Endodermal cell (in vitro differentiated cells): ENCODE results near the gene MLXIP. TPM values are rescaled to one million over a fixed set of nuclear protein-coding genes. Genes with fewer than 3 reads are reported as not detected.

ENCODE experiments used
- DNase-seq: peaks from one replicate; pipeline ENCODE4 v3.0.0-alpha.2; 2017
- H3K27ac ChIP-seq: 2 replicates; pipeline ENCODE4 v1.5.1; 2013; ENCODE audit warnings: mild to moderate bottlenecking, low read depth, low read length, moderate library complexity
- H3K27me3 ChIP-seq: 2 replicates; pipeline ENCODE4 v1.6.1; 2013; ENCODE audit warnings: mild to moderate bottlenecking, low read length, moderate library complexity; ENCODE audit not compliant: insufficient read depth, control insufficient read depth, poor library complexity, severe bottlenecking
- H3K36me3 ChIP-seq: 2 replicates; pipeline ENCODE4 v1.7.0; 2013; ENCODE audit warnings: mild to moderate bottlenecking, low read length, moderate library complexity; ENCODE audit not compliant: control insufficient read depth, insufficient read depth
- H3K4me1 ChIP-seq: one replicate; pipeline ENCODE4 v1.7.0; 2013; ENCODE audit warnings: low read length; ENCODE audit not compliant: control insufficient read depth, insufficient read depth
- H3K4me3 ChIP-seq: 2 replicates; pipeline ENCODE4 v1.5.1; 2013; ENCODE audit warnings: mild to moderate bottlenecking, low read length, moderate library complexity
- H3K9ac ChIP-seq: 2 replicates; pipeline ENCODE4 v1.6.1; 2013; ENCODE audit warnings: mild to moderate bottlenecking, low read length, moderate library complexity; ENCODE audit not compliant: poor library complexity, severe bottlenecking; ENCODE audit errors: extremely low read depth
- H3K9me3 ChIP-seq: 2 replicates; pipeline ENCODE4 v1.6.1; 2013; ENCODE audit warnings: mild to moderate bottlenecking, low read length, moderate library complexity; ENCODE audit not compliant: control insufficient read depth
- H3K27ac Mint-ChIP-seq: 2 replicates; pipeline ENCODE4 v1.8.0; 2020; ENCODE audit warnings: mixed read lengths
- H3K27me3 Mint-ChIP-seq: 2 replicates; pipeline ENCODE4 v1.8.0; 2021; ENCODE audit warnings: mild to moderate bottlenecking, mixed read lengths; ENCODE audit not compliant: insufficient read depth
- H3K36me3 Mint-ChIP-seq: 2 replicates; pipeline ENCODE4 v1.8.0; 2020; ENCODE audit warnings: low read depth, mixed read lengths
- H3K4me1 Mint-ChIP-seq: 2 replicates; pipeline ENCODE4 v1.8.0; 2020; ENCODE audit warnings: mixed read lengths
- H3K4me3 Mint-ChIP-seq: 2 replicates; pipeline ENCODE4 v1.8.0; 2020; ENCODE audit warnings: mild to moderate bottlenecking, moderate library complexity, mixed read lengths
- H3K9me3 Mint-ChIP-seq: 2 replicates; pipeline ENCODE4 v1.8.0; 2020; ENCODE audit warnings: mild to moderate bottlenecking, mixed read lengths
- WGBS, 2 experiments: methylation state at CpG; one replicate each; pipeline versions ENCODE4 v1.1.5 to v1.1.7; 2013; ENCODE audit warnings: missing lambda C conversion rate in 2 of 2, mixed read lengths in 1 of 2; ENCODE audit not compliant: insufficient coverage in 1 of 2, insufficient read length in 1 of 2; 5-methylcytosine and 5-hydroxymethylcytosine counted together
- total RNA-seq, 2 donors: library from RNA; stranded (reverse); fragmentation: NEBNext Ultra II Directional in 1 of 2; extraction: Animal tissue kit (Norgen Biotek cat#: 25700) in 1 of 2; gene quantifications; 2 replicates in 1 of 2; 3 replicates in 1 of 2; pipeline ENCODE4 v1.2.1, GENCODE V29; 2021
- TF ChIP-seq, protein P1 (sequence below): fragments of 200-600 bp; sonication (generic); conservative IDR thresholded peaks from 2 replicates; pipeline ENCODE4 v1.5.0; 2021; ENCODE audit warnings: antibody characterized with exemption, mild to moderate bottlenecking

Gene MLXIP
- total RNA-seq, 2 donors from 2014 or later: 27.4 to 32.2 TPM

DNA sequence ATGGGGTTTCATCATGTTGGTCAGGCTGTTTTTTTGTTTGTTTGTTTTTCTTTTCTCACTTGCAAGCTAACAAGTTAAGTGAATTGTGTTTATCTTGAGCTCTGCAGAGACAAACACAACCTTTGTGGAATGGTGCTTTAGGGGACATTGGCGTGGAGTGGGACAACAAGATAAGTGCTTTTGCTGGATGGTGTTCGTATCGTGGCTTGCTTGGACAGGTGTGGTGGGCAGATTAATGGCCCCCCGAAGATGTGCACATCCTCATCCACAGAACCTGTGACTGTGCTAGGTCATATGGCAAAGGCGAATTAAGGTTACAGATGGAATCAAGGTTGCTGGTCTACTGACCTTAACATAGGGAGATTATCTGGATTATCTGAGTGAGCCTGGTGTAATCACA lies 7.0 kb downstream of the MLXIP start:
- 85 to 89% methylated on average over 5 of the region's 5 CpGs for WGBS, 2 experiments
- no peaks in the 10 kb centered on the region for H3K9me3 Mint-ChIP-seq
- peaks cover 13% of the 10 kb centered on the region for H3K36me3 ChIP-seq
- H3K4me1 ChIP-seq: peaks cover 17% of the 10 kb centered on the region
- H3K27me3 Mint-ChIP-seq: peaks cover 26% of the 10 kb centered on the region
- no peaks in the 10 kb centered on the region for H3K27me3 ChIP-seq
- no peak for DNase-seq
- H3K4me3 Mint-ChIP-seq: no peak overlapping the region
- no peaks in the 10 kb centered on the region for H3K9me3 ChIP-seq
- no peak overlapping the region for H3K4me3 ChIP-seq
- TF ChIP-seq, protein P1, sequence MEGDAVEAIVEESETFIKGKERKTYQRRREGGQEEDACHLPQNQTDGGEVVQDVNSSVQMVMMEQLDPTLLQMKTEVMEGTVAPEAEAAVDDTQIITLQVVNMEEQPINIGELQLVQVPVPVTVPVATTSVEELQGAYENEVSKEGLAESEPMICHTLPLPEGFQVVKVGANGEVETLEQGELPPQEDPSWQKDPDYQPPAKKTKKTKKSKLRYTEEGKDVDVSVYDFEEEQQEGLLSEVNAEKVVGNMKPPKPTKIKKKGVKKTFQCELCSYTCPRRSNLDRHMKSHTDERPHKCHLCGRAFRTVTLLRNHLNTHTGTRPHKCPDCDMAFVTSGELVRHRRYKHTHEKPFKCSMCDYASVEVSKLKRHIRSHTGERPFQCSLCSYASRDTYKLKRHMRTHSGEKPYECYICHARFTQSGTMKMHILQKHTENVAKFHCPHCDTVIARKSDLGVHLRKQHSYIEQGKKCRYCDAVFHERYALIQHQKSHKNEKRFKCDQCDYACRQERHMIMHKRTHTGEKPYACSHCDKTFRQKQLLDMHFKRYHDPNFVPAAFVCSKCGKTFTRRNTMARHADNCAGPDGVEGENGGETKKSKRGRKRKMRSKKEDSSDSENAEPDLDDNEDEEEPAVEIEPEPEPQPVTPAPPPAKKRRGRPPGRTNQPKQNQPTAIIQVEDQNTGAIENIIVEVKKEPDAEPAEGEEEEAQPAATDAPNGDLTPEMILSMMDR: no peak
- no peak overlapping the region for H3K27ac Mint-ChIP-seq
- H3K4me1 Mint-ChIP-seq: peaks cover 59% of the 10 kb centered on the region
- peaks cover 10% of the 10 kb centered on the region for H3K36me3 Mint-ChIP-seq
- no peak overlapping the region for H3K9ac ChIP-seq
- no peak overlapping the region for H3K27ac ChIP-seq

DNA sequence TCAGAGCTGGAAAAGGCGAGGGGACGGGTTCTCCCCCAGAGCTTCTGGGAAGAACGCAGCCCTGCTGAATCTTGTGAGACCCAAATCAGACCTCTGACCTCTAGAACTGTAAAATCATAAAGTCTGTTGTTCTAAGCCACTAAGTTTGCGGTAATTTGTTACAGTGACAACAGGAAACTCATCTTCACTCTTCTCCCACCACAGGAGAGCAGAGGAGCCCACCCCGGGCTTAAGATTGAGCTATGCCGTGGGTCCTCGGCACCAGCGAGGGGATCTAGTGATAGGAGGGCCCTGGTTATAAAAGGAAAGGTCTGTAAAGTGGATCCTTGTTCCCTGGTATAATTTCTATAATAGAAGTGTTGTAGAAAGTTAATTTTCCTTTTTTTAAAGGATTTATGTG lies 7.6 kb downstream of the MLXIP start:
- Mint-ChIP-seq H3K9me3 (no peaks in the 10 kb centered on the region), H3K4me3 (no peak overlapping the region), H3K27ac (no peak overlapping the region), H3K27me3 (peaks cover 23% of the 10 kb centered on the region), H3K36me3 (peaks cover 10% of the 10 kb centered on the region), H3K4me1 (peaks cover 56% of the 10 kb centered on the region)
- Histone ChIP-seq H3K9ac (no peak overlapping the region), H3K4me3 (no peak overlapping the region), H3K27me3 (no peaks in the 10 kb centered on the region), H3K27ac (no peak overlapping the region), H3K9me3 (no peaks in the 10 kb centered on the region), H3K36me3 (peaks cover 13% of the 10 kb centered on the region), H3K4me1 (peaks cover 17% of the 10 kb centered on the region)
- DNase-seq: no peak
- TF ChIP-seq, protein P1: no peak
- 97 to 100% methylated on average over 7 to 8 of the region's 8 CpGs for WGBS, 2 experiments

DNA sequence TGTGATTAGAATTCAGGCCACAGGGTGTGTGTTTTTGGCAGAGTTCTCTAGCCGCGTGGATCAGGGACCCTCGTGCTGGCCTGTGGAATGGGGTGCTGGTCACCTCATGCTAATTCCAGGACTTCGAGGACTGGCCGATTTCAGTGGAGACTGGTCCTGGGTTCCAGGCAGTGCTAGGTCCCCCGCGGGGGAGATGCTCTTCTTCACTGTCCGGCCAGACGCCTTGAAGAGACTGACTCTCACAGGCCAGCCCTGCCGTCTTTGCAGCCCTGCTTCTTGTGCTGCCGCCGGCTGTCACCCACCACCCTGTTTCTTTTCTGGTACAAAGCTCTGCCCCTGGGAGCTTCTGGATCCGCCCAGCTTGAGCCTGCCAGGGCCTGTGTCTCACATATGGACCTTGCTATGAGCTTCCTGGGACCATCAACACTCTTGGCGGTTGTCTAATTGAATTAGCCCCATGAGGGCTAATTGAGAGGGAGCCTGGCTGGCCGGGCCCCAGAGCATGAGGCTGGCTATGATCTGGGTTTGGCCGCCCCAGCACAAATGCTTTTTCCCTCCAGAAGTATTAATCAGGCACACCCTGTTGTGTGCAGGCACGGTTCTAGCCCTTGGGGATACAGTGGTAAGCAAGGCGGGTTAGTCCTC lies 8.2 kb downstream of the MLXIP start:
- 90 to 91% methylated on average over 16 to 18 of the region's 18 CpGs for WGBS, 2 experiments
- no peaks in the 10 kb centered on the region for H3K9me3 ChIP-seq
- no peaks in the 10 kb centered on the region for H3K9me3 Mint-ChIP-seq
- H3K27ac ChIP-seq: no peak overlapping the region
- no peak for DNase-seq
- peaks cover 22% of the 10 kb centered on the region for H3K27me3 Mint-ChIP-seq
- H3K4me3 ChIP-seq: no peak overlapping the region
- peaks cover 13% of the 10 kb centered on the region for H3K36me3 ChIP-seq
- peaks cover 52% of the 10 kb centered on the region for H3K4me1 Mint-ChIP-seq
- H3K27me3 ChIP-seq: no peaks in the 10 kb centered on the region
- H3K36me3 Mint-ChIP-seq: peaks cover 13% of the 10 kb centered on the region
- H3K4me3 Mint-ChIP-seq: no peak overlapping the region
- TF ChIP-seq, protein P1: no peak
- H3K9ac ChIP-seq: no peak overlapping the region
- no peak overlapping the region for H3K27ac Mint-ChIP-seq
- peaks cover 17% of the 10 kb centered on the region for H3K4me1 ChIP-seq
